ENCODE measurements around the gene SMCO2. TPM values are rescaled to one million over a fixed set of nuclear protein-coding genes. Genes with fewer than 3 reads are reported as not detected.

SMCO2 gene
- total and polyA plus RNA-seq, 2 of the 8 experiments (the other 6 are each of a cell fraction or from before 2014, with no cell fraction given): 0.24 to 0.80 TPM

GRCh38 chr12:27460471-27460978 lies 14.0 kb downstream of the SMCO2 start (continued):
- TF ChIP-seq CTCF (IDR thresholded peaks at IDR 0.05; ENCODE audit: control extremely low read depth in 1 of 3, insufficient read depth in 1 of 3, low read depth in 1 of 3, low read length in 3 of 3): no peak
- no peak for TF ChIP-seq ATF2 (IDR thresholded peaks at IDR 0.05; ENCODE audit: low read length)

Data from H1 (cell line).